ENCODE data around the gene CD63.

Gene CD63

GRCh38 chr12:55684761-55685370, 43.9 kb downstream of the CD63 start:
- DNase-seq = no peak

GRCh38 chr12:55683676-55684075, 45.1 kb downstream of the CD63 start:
- DNase-seq = no peak

GRCh38 chr12:55682087-55682796, 46.6 kb downstream of the CD63 start:
- no peak for DNase-seq

- no peak for DNase-seq
These were observed 47.4 kb downstream of the CD63 start for GRCh38 chr12:55681142-55682077.

- no peak for DNase-seq
These were observed 49.1 kb downstream of the CD63 start for GRCh38 chr12:55679691-55680090.

GRCh38 chr12:55676707-55677106, 52.1 kb downstream of the CD63 start:
- no peak for DNase-seq

- DNase-seq = no peak
These were observed 53.1 kb downstream of the CD63 start for GRCh38 chr12:55675666-55676065.
